GM19238 (cell line): ENCODE measurements around the gene PIK3R1.

Experiments
- DNase-seq: peaks from one replicate; pipeline ENCODE4 v3.0.0; 2011; ENCODE audit warnings: low spot score; ENCODE audit not compliant: insufficient read length

PIK3R1 gene

GRCh38 chr5:68325065-68325580 is 109.6 kb downstream of the PIK3R1 start:
- DNase-seq = no peak

GRCh38 chr5:68329554-68330255 is 114.1 kb downstream of the PIK3R1 start:
- no peak for DNase-seq

DNA sequence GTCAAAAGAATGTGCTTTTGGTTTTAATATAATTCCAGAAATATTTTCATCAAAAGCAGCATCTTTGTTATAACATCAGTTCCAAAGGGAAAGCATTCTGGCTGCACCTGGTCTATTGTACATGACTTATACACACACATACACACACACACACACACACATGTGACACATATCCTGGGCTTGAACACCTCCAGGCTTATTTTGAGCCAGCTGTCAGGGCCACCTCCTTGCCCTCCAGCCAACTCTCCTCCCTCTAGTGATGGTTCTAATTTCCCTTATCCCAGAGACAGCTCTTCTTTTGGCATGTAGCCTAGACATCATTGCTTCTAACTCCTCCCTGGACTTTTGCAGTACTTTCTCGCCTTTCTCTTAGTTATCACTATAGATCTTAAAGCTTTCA is 115.0 kb downstream of the PIK3R1 start:
- DNase-seq = no peak

GRCh38 chr5:68331192-68332079 is 115.9 kb downstream of the PIK3R1 start:
- no peak for DNase-seq

DNA sequence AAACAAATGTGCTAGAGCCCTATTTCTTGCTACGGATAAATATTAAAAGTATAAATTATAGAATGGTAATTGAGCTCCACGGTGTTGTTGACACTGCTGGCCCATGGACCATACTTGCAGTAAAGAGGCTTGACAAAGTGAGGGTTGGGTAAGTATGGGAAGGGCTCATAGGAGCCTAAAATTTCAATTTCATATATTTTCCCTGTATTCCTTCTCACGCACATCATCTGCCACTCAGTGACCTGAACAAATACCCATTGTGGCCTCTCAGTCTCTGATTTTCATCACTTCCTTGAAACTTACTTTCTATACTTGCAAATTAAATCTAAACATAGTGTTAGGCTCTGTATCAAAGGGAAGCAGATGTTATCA is 116.5 kb downstream of the PIK3R1 start:
- no peak for DNase-seq

DNA sequence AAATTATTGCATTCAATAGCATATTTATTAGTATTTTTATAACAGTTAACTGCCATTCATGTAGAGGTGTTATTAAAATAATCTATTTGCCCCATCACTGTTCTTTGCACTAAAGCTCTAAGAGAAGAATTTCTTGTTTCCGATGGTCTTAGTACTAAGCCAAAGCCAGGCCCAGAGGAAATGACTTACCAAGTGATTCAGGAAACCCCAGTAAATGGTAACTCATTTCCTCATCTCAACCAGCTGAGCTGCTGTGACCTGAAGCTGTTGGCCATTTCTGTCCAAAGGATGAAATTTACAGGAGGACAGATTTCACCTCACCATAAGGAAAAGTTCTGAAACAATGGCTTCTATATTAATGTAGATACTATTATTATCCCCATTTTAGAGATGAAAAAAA is 117.0 kb downstream of the PIK3R1 start:
- DNase-seq = no peak

GRCh38 chr5:68333649-68334552 is 118.3 kb downstream of the PIK3R1 start:
- DNase-seq = no peak

DNA sequence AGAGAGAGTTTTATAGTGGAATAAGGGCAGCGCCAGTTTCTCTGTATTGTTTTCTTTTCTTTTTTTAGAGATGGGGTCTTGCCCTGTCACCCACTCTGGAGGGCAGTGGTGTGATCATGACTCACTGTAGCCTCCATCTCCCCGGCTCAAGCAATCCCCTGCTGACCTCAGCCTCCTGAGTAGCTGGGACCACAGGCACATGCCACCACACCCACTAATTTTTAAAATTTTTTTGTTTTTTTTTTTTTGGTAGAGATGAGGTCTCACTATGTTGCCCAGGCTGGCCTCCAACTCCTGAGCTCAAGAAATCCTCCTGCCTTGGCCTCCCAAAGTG is 119.0 kb downstream of the PIK3R1 start:
- DNase-seq = no peak

GRCh38 chr5:68335075-68335474 is 119.5 kb downstream of the PIK3R1 start:
- DNase-seq = no peak

GRCh38 chr5:68336200-68336599 is 120.6 kb downstream of the PIK3R1 start:
- DNase-seq = no peak

GRCh38 chr5:68337235-68337634 is 121.7 kb downstream of the PIK3R1 start:
- no peak for DNase-seq

DNA sequence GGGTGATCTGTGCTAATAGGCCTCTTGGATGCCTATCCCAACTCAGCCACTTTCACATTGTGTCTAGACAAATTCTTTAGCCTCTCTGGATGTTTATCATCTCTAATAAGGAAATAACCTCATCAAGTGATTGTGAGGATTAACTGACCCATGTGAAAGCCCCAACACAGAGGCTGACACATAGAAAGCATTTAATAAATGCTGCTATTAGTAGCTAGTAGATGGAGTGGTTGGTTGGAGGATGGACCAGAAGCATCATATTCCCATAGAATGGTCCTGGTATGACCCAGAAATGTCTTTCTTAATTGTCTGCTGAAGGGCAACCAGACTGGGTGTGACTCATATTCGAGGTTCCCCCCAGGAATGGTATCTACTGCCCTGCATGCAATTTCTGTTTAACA is 124.4 kb downstream of the PIK3R1 start:
- no peak for DNase-seq

DNA sequence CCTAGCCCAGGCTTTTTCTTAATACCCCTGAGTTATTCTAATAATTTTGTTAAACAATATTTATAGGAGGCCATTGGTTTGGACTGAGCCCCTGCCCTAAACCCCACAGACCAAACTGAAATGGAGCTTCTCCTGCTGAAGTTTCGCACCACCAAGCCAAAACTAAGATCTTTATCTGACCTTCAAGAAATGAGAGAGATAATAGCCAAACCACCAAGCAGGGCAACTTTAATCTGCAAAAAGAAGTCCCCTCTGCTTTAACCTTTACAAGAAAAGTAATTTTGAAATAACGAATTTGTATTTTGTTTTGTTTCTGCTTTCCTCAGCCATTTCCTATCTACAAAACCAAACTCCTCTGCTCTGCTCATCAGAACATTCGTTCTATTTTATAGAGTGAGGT is 125.5 kb downstream of the PIK3R1 start:
- DNase-seq = no peak

DNA sequence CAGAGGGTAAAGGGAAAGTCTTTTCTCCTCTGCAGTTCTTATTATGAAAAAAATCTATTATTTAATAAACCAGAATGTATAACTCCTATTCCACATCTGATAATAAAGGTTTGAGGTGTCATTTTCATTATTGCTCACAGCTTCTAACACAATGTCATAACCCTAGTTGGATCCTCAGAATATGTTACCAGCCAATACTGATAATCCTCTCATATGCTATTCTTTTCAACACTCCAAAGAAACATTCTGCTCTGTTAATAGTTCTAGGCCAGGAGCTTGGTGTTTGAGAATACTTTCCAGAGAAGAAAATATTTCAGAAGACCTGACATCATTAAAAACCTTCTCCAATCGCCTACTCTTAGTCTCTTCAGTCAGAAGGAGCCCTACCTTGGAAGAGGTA is 127.1 kb downstream of the PIK3R1 start:
- DNase-seq = no peak

- no peak for DNase-seq
Measured at GRCh38 chr5:68343421-68343826, 127.9 kb downstream of the PIK3R1 start.

- no peak for DNase-seq
Measured at GRCh38 chr5:68344447-68345111, 129.0 kb downstream of the PIK3R1 start.

DNA sequence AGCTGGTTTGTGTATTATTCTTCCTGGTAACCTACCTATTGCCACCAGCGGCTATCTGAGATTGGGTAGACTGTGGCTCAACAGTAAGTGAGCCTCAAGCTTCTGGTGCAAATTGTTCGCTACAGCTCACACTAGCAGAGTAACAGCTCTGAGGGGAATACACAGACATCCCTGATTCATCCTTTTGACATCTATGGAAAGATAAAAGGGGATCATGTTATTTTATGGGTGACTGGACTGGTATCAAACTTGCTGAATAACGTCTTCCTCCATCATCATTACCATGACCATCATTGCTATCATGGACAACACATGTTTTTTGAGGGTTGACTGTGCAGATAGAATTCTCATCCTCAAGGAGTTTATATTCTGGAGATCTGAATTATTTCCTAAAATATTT is 129.6 kb downstream of the PIK3R1 start:
- DNase-seq = no peak

DNA sequence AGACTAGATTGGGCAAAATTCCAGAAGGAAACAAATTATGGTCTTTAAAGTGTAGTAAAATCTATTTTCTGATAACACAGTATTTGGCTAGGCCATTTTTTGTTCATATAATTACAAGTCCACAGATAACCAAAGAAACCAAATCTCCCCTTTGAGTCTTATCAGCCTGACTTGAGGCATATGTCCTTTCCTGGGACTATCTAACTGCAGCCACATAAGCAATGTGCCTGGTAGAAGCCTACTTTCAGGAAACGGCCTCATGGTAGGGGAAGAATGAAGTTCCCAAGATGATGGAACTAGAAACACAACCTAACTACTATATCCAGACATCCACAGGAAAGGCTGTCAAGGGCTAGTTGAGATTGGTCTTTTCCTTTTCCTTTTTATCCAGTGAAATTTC is 130.0 kb downstream of the PIK3R1 start:
- DNase-seq = no peak

- DNase-seq = no peak
Measured at GRCh38 chr5:68347536-68347935, 132.0 kb downstream of the PIK3R1 start.

- DNase-seq = no peak
Measured at GRCh38 chr5:68348447-68349222, 133.1 kb downstream of the PIK3R1 start.
